K562 (cell line): Measurements from ENCODE around the gene PLD3. TPM values are rescaled to one million over a fixed set of nuclear protein-coding genes. Genes with fewer than 3 reads are reported as not detected.

Source experiments
- CTBP1 ChIP-seq: fragments of 450-650 bp; IDR thresholded peaks from 2 replicates; pipeline ENCODE4 v1.6.1; 2016; ENCODE audit warnings: borderline replicate concordance
- EHMT2 ChIP-seq: fragments of 450-650 bp; IDR thresholded peaks from 2 replicates; pipeline ENCODE4 v1.6.1; 2018; ENCODE audit warnings: antibody characterized with exemption
- GTF2E2 ChIP-seq: fragments of 200-800 bp; sonication (Bioruptor generic); IDR thresholded peaks from 2 replicates; pipeline ENCODE4 v1.6.1; 2016; ENCODE audit warnings: missing genetic modification characterization, missing compliant biosample characterization
- HDAC8 ChIP-seq: fragments of 450-650 bp; IDR thresholded peaks from 2 replicates; pipeline ENCODE4 v1.6.1; 2016; ENCODE audit warnings: mild to moderate bottlenecking, missing genetic modification characterization, moderate library complexity, missing compliant biosample characterization
- HNRNPLL ChIP-seq: fragments of 200-400 bp; formaldehyde crosslinking; IDR thresholded peaks from 2 replicates; pipeline ENCODE4 v1.6.1; 2017; ENCODE audit warnings: low read length, low read depth, mild to moderate bottlenecking; ENCODE audit not compliant: poor library complexity, severe bottlenecking
- OTX1 ChIP-seq: fragments of 450-650 bp; formaldehyde crosslinking; IDR thresholded peaks from 2 replicates; pipeline ENCODE4 v1.4.0; 2022; ENCODE audit warnings: mild to moderate bottlenecking
- RCOR1 ChIP-seq, 2 experiments: IDR thresholded peaks; 2 replicates each; pipeline ENCODE4 v1.6.1; 2012; ENCODE audit warnings: low read depth in 2 of 2, low read length in 2 of 2, borderline replicate concordance in 1 of 2, improper control_type of control experiment in 1 of 2
- TEAD1 ChIP-seq, 2 experiments: fragments of 450-650 bp in 1 of 2; sonication (generic) in 1 of 2; formaldehyde crosslinking; IDR thresholded peaks; 2 replicates each; pipeline versions ENCODE4 v1.4.0 to v1.8.0; 2020 to 2022; ENCODE audit warnings: mild to moderate bottlenecking in 2 of 2, missing genetic modification reagents in 1 of 2
- YBX1 ChIP-seq: fragments of 450-650 bp; IDR thresholded peaks from 2 replicates; pipeline ENCODE4 v1.7.1; 2016; ENCODE audit warnings: mild to moderate bottlenecking
- ZBTB8A ChIP-seq: fragments of 450-650 bp; IDR thresholded peaks from 2 replicates; pipeline ENCODE4 v1.6.1; 2018; ENCODE audit warnings: mild to moderate bottlenecking, moderate library complexity; ENCODE audit not compliant: partially characterized antibody
- ZNF12 ChIP-seq: sonication (generic); formaldehyde crosslinking; IDR thresholded peaks from 2 replicates; pipeline ENCODE4 v1.4.0; 2020; ENCODE audit warnings: mild to moderate bottlenecking, missing genetic modification reagents
- ZNF584 ChIP-seq: fragments of 200-800 bp; sonication (Bioruptor generic); IDR thresholded peaks from 2 replicates; pipeline ENCODE4 v1.6.1; 2016; ENCODE audit warnings: low read depth, mild to moderate bottlenecking, missing genetic modification characterization, missing compliant biosample characterization
- ZNF696 ChIP-seq: fragments of 250-450 bp; sonication (Bioruptor Pico); conservative IDR thresholded peaks from 2 replicates; pipeline ENCODE4 v1.4.0; 2020; ENCODE audit warnings: mild to moderate bottlenecking, moderate library complexity
- ZNF717 ChIP-seq: fragments of 250-450 bp; sonication (Bioruptor Pico); IDR thresholded peaks from 2 replicates; pipeline ENCODE4 v1.5.0; 2021
- polyA plus RNA-seq, 8 experiments: library from polyadenylated mRNA; depleted of rRNA in 4 of 8; stranded (reverse) in 5 of 8; unstranded in 3 of 8; fragments of >200 nt; fragmentation: Nextera tagmentation in 2 of 8; fragmentation: Illumina TruSeq in 1 of 8; extraction: Ambion mirVana in 2 of 8; extraction: Trizol in 1 of 8; gene quantifications; 2 replicates each; pipeline versions ENCODE4 v1.2.1 to v1.2.3, GENCODE V29; 2011 to 2014; ENCODE audit warnings: inconsistent platforms in 1 of 8, missing spikeins in 1 of 8
- total RNA-seq, 7 experiments: library from RNA; depleted of rRNA in 6 of 7; stranded (reverse); fragments of >200 nt in 6 of 7; fragmentation: Illumina TruSeq in 2 of 7; extraction: Trizol in 2 of 7; gene quantifications; 2 replicates each; pipeline versions ENCODE4 v1.2.1 to v1.2.3, GENCODE V29; 2011 to 2021; ENCODE audit warnings: low replicate concordance in 1 of 7
- TF ChIP-seq, protein P1 (sequence below), 2 experiments: fragments of 450-650 bp; IDR thresholded peaks; 2 replicates each; pipeline ENCODE4 v1.6.1; 2016
- TF ChIP-seq, protein P2 (sequence below), 2 experiments: IDR thresholded peaks; 2 replicates each; pipeline ENCODE4 v1.6.1; 2012; ENCODE audit warnings: improper control_type of control experiment in 2 of 2, low read depth in 2 of 2, low read length in 2 of 2, borderline replicate concordance in 1 of 2
- TF ChIP-seq, protein P3 (sequence below): fragments of 250-450 bp; sonication (Bioruptor Pico); IDR thresholded peaks from 2 replicates; pipeline ENCODE4 v1.4.0; 2020; ENCODE audit warnings: borderline replicate concordance
- TF ChIP-seq, protein P4 (sequence below): fragments of 450-650 bp; IDR thresholded peaks from 2 replicates; pipeline ENCODE4 v1.7.0; 2016; ENCODE audit warnings: borderline replicate concordance
- TF ChIP-seq, protein P5 (sequence below): fragments of 250-450 bp; sonication (Bioruptor Pico); IDR thresholded peaks from 2 replicates; pipeline ENCODE4 v1.4.0; 2020; ENCODE audit warnings: mild to moderate bottlenecking, moderate library complexity, borderline replicate concordance

PLD3 gene
- total and polyA plus RNA-seq, 9 of the 15 experiments (the other 6 are each of a cell fraction or from before 2014, with no cell fraction given) = 2.3 to 128 (median 72.7) TPM

GRCh38 chr19:40411958-40412499 lies 63.5 kb downstream of the PLD3 start (continued):
- TF ChIP-seq, protein P1, sequence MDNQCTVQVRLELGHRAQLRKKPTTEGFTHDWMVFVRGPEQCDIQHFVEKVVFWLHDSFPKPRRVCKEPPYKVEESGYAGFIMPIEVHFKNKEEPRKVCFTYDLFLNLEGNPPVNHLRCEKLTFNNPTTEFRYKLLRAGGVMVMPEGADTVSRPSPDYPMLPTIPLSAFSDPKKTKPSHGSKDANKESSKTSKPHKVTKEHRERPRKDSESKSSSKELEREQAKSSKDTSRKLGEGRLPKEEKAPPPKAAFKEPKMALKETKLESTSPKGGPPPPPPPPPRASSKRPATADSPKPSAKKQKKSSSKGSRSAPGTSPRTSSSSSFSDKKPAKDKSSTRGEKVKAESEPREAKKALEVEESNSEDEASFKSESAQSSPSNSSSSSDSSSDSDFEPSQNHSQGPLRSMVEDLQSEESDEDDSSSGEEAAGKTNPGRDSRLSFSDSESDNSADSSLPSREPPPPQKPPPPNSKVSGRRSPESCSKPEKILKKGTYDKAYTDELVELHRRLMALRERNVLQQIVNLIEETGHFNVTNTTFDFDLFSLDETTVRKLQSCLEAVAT (IDR thresholded peaks at IDR 0.05) = no peak
- TF ChIP-seq, protein P2, sequence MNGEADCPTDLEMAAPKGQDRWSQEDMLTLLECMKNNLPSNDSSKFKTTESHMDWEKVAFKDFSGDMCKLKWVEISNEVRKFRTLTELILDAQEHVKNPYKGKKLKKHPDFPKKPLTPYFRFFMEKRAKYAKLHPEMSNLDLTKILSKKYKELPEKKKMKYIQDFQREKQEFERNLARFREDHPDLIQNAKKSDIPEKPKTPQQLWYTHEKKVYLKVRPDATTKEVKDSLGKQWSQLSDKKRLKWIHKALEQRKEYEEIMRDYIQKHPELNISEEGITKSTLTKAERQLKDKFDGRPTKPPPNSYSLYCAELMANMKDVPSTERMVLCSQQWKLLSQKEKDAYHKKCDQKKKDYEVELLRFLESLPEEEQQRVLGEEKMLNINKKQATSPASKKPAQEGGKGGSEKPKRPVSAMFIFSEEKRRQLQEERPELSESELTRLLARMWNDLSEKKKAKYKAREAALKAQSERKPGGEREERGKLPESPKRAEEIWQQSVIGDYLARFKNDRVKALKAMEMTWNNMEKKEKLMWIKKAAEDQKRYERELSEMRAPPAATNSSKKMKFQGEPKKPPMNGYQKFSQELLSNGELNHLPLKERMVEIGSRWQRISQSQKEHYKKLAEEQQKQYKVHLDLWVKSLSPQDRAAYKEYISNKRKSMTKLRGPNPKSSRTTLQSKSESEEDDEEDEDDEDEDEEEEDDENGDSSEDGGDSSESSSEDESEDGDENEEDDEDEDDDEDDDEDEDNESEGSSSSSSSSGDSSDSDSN (IDR thresholded peaks at IDR 0.05; ENCODE audit: borderline replicate concordance in 1 of 2, low read depth in 2 of 2, low read length in 2 of 2) = no peak
- TF ChIP-seq OTX1 (CRISPR knock-in tag) (no peak), GTF2E2 (tag) (no peak), ZNF12 (CRISPR knock-in tag) (no peak), EHMT2 (no peak), ZNF717 (no peak), ZBTB8A (no peak), TEAD1 (CRISPR knock-in tag; IDR thresholded peaks at IDR 0.05) (no peak), RCOR1 (IDR thresholded peaks at IDR 0.05; ENCODE audit: borderline replicate concordance in 1 of 2, low read depth in 2 of 2, low read length in 2 of 2) (peak in 1 of 2 experiments; percentile 81; a peak in 2 of 4 replicates), ZNF584 (CRISPR knock-in tag) (no peak), HDAC8 (tag) (no peak), YBX1 (no peak), ZNF696 (CRISPR knock-in tag) (no peak), HNRNPLL (no peak), CTBP1 (no peak)
- TF ChIP-seq, protein P3, sequence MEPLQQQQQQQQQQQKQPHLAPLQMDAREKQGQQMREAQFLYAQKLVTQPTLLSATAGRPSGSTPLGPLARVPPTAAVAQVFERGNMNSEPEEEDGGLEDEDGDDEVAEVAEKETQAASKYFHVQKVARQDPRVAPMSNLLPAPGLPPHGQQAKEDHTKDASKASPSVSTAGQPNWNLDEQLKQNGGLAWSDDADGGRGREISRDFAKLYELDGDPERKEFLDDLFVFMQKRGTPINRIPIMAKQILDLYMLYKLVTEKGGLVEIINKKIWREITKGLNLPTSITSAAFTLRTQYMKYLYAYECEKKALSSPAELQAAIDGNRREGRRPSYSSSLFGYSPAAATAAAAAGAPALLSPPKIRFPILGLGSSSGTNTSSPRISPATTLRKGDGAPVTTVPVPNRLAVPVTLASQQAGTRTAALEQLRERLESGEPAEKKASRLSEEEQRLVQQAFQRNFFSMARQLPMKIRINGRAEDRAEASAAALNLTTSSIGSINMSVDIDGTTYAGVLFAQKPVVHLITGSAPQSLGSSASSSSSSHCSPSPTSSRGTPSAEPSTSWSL (CRISPR knock-in tag) = no peak
- TF ChIP-seq, protein P4, sequence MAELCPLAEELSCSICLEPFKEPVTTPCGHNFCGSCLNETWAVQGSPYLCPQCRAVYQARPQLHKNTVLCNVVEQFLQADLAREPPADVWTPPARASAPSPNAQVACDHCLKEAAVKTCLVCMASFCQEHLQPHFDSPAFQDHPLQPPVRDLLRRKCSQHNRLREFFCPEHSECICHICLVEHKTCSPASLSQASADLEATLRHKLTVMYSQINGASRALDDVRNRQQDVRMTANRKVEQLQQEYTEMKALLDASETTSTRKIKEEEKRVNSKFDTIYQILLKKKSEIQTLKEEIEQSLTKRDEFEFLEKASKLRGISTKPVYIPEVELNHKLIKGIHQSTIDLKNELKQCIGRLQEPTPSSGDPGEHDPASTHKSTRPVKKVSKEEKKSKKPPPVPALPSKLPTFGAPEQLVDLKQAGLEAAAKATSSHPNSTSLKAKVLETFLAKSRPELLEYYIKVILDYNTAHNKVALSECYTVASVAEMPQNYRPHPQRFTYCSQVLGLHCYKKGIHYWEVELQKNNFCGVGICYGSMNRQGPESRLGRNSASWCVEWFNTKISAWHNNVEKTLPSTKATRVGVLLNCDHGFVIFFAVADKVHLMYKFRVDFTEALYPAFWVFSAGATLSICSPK = no peak
- TF ChIP-seq, protein P5, sequence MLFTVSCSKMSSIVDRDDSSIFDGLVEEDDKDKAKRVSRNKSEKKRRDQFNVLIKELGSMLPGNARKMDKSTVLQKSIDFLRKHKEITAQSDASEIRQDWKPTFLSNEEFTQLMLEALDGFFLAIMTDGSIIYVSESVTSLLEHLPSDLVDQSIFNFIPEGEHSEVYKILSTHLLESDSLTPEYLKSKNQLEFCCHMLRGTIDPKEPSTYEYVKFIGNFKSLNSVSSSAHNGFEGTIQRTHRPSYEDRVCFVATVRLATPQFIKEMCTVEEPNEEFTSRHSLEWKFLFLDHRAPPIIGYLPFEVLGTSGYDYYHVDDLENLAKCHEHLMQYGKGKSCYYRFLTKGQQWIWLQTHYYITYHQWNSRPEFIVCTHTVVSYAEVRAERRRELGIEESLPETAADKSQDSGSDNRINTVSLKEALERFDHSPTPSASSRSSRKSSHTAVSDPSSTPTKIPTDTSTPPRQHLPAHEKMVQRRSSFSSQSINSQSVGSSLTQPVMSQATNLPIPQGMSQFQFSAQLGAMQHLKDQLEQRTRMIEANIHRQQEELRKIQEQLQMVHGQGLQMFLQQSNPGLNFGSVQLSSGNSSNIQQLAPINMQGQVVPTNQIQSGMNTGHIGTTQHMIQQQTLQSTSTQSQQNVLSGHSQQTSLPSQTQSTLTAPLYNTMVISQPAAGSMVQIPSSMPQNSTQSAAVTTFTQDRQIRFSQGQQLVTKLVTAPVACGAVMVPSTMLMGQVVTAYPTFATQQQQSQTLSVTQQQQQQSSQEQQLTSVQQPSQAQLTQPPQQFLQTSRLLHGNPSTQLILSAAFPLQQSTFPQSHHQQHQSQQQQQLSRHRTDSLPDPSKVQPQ (CRISPR knock-in tag) = no peak
